ENCODE results near the gene CACNA1E. TPM values are rescaled to one million over a fixed set of nuclear protein-coding genes. Genes with fewer than 3 reads are reported as not detected.

The CACNA1E gene
- total and polyA plus RNA-seq, 2 experiments from 2014 or later = 0.32 to 1.1 TPM

- Histone ChIP-seq H3K4me2 (no peak overlapping the region), H3K9me2 (ENCODE audit: insufficient read depth) (no peaks in the 10 kb centered on the region), H3F3A (replicated peaks; ENCODE audit: low read depth) (no peaks in the 10 kb centered on the region), H3K4me3 (no peak overlapping the region), H3K36me3 (ENCODE audit: insufficient read depth) (no peaks in the 10 kb centered on the region), H3K27ac (ENCODE audit: low read depth) (no peak overlapping the region), H2AFZ (no peak overlapping the region), H3K79me2 (replicated peaks; ENCODE audit: insufficient read depth) (no peaks in the 10 kb centered on the region), H3K27me3 (ENCODE audit: insufficient read depth) (peaks cover 4% of the 10 kb centered on the region; the same call in 1 of the 2 replicates), H4K20me1 (replicated peaks; ENCODE audit: insufficient read depth) (no peaks in the 10 kb centered on the region), H3K4me1 (ENCODE audit: insufficient read depth) (no peaks in the 10 kb centered on the region)
- no peak overlapping the region for H3K27ac Mint-ChIP-seq
- no peaks in the 10 kb centered on the region for H3K4me1 Mint-ChIP-seq
- peaks cover 2% of the 10 kb centered on the region for H3K27me3 Mint-ChIP-seq (ENCODE audit: insufficient read depth, low read depth, poor library complexity)
- H3K36me3 Mint-ChIP-seq (ENCODE audit: low read depth) = no peaks in the 10 kb centered on the region
- no peak for DNase-seq (ENCODE audit: low spot score)
- TF ChIP-seq EZH2phosphoT487 (IDR thresholded peaks at IDR 0.05; ENCODE audit: unreplicated experiment) = no peak
- TF ChIP-seq, protein P1, sequence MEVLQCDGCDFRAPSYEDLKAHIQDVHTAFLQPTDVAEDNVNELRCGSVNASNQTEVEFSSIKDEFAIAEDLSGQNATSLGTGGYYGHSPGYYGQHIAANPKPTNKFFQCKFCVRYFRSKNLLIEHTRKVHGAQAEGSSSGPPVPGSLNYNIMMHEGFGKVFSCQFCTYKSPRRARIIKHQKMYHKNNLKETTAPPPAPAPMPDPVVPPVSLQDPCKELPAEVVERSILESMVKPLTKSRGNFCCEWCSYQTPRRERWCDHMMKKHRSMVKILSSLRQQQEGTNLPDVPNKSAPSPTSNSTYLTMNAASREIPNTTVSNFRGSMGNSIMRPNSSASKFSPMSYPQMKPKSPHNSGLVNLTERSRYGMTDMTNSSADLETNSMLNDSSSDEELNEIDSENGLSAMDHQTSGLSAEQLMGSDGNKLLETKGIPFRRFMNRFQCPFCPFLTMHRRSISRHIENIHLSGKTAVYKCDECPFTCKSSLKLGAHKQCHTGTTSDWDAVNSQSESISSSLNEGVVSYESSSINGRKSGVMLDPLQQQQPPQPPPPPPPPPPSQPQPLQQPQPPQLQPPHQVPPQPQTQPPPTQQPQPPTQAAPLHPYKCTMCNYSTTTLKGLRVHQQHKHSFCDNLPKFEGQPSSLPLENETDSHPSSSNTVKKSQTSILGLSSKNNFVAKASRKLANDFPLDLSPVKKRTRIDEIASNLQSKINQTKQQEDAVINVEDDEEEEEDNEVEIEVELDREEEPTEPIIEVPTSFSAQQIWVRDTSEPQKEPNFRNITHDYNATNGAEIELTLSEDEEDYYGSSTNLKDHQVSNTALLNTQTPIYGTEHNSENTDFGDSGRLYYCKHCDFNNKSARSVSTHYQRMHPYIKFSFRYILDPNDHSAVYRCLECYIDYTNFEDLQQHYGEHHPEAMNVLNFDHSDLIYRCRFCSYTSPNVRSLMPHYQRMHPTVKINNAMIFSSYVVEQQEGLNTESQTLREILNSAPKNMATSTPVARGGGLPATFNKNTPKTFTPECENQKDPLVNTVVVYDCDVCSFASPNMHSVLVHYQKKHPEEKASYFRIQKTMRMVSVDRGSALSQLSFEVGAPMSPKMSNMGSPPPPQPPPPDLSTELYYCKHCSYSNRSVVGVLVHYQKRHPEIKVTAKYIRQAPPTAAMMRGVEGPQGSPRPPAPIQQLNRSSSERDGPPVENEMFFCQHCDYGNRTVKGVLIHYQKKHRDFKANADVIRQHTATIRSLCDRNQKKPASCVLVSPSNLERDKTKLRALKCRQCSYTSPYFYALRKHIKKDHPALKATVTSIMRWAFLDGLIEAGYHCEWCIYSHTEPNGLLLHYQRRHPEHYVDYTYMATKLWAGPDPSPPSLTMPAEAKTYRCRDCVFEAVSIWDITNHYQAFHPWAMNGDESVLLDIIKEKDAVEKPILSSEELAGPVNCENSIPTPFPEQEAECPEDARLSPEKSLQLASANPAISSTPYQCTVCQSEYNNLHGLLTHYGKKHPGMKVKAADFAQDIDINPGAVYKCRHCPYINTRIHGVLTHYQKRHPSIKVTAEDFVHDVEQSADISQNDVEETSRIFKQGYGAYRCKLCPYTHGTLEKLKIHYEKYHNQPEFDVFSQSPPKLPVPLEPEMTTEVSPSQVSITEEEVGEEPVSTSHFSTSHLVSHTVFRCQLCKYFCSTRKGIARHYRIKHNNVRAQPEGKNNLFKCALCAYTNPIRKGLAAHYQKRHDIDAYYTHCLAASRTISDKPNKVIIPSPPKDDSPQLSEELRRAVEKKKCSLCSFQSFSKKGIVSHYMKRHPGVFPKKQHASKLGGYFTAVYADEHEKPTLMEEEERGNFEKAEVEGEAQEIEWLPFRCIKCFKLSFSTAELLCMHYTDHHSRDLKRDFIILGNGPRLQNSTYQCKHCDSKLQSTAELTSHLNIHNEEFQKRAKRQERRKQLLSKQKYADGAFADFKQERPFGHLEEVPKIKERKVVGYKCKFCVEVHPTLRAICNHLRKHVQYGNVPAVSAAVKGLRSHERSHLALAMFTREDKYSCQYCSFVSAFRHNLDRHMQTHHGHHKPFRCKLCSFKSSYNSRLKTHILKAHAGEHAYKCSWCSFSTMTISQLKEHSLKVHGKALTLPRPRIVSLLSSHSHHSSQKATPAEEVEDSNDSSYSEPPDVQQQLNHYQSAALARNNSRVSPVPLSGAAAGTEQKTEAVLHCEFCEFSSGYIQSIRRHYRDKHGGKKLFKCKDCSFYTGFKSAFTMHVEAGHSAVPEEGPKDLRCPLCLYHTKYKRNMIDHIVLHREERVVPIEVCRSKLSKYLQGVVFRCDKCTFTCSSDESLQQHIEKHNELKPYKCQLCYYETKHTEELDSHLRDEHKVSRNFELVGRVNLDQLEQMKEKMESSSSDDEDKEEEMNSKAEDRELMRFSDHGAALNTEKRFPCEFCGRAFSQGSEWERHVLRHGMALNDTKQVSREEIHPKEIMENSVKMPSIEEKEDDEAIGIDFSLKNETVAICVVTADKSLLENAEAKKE (CRISPR knock-in tag; IDR thresholded peaks at IDR 0.05) = no peak
- TF ChIP-seq JUNB (IDR thresholded peaks at IDR 0.05; ENCODE audit: unreplicated experiment) = no peak
- no peak for TF ChIP-seq ZNF114 (CRISPR knock-in tag; IDR thresholded peaks at IDR 0.05)
- no peak for TF ChIP-seq STAT1 (IDR thresholded peaks at IDR 0.05; ENCODE audit: unreplicated experiment)
- TF ChIP-seq CREB1 (CRISPR knock-in tag; IDR thresholded peaks at IDR 0.05; ENCODE audit: low read depth) = no peak
- TF ChIP-seq EZH2 (IDR thresholded peaks at IDR 0.05; ENCODE audit: low read depth, unreplicated experiment) = no peak
- TF ChIP-seq, protein P2, sequence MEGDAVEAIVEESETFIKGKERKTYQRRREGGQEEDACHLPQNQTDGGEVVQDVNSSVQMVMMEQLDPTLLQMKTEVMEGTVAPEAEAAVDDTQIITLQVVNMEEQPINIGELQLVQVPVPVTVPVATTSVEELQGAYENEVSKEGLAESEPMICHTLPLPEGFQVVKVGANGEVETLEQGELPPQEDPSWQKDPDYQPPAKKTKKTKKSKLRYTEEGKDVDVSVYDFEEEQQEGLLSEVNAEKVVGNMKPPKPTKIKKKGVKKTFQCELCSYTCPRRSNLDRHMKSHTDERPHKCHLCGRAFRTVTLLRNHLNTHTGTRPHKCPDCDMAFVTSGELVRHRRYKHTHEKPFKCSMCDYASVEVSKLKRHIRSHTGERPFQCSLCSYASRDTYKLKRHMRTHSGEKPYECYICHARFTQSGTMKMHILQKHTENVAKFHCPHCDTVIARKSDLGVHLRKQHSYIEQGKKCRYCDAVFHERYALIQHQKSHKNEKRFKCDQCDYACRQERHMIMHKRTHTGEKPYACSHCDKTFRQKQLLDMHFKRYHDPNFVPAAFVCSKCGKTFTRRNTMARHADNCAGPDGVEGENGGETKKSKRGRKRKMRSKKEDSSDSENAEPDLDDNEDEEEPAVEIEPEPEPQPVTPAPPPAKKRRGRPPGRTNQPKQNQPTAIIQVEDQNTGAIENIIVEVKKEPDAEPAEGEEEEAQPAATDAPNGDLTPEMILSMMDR (conservative IDR thresholded peaks at IDR 0.05; ENCODE audit: low read depth in 2 of 2) = no peak
- no peak for TF ChIP-seq POLR2AphosphoS5 (IDR thresholded peaks at IDR 0.05; ENCODE audit: low read depth)
- no peak for TF ChIP-seq NANOG (IDR thresholded peaks at IDR 0.05; ENCODE audit: borderline replicate concordance)
- no peak for TF ChIP-seq ETS1 (IDR thresholded peaks at IDR 0.05)
- no peak for TF ChIP-seq REST (IDR thresholded peaks at IDR 0.05; ENCODE audit: unreplicated experiment)
- no peak for TF ChIP-seq ZNF331 (CRISPR knock-in tag; IDR thresholded peaks at IDR 0.05; ENCODE audit: low read depth)
- H3K9me3 Mint-ChIP-seq = no peaks in the 10 kb centered on the region
- no peak for ATAC-seq
- no peak overlapping the region for H3K4me3 Mint-ChIP-seq
Measured at GRCh38 chr1:181493885-181494284, 10.6 kb downstream of the CACNA1E start.
